GM12878 (cell line): Measurements from ENCODE around the gene AKAP12. TPM values are rescaled to one million over a fixed set of nuclear protein-coding genes. Genes with fewer than 3 reads are reported as not detected.

Source experiments
- ATAC-seq: fragments of 200-7000 bp; cut with Tn5 transposase; 3 replicates; pipeline ENCODE4 v1.9.1; 2020; ENCODE audit warnings: mild to moderate bottlenecking, moderate library complexity
- BruUV-seq: library from RNA; stranded (reverse); fragments of 400-500 nt; replicated peaks from 2 replicates; lab custom pipeline; 2021; lab: Mats Ljungman, UMichigan
- CTCF ChIA-PET: fragments of 300-600 bp; sonication (Branson Sonifier 250); formaldehyde crosslinking; extraction: SDS; loops from one replicate; lab custom pipeline; 2021; ENCODE audit warnings: inconsistent platforms; lab: Yijun Ruan, JAX
- POLR2A ChIA-PET: fragments of 350-600 bp; formaldehyde crosslinking; extraction: SDS; loops from one replicate; lab custom pipeline; 2021; ENCODE audit warnings: inconsistent platforms; lab: Charles Lee
- RAD21 ChIA-PET: fragments of 300-600 bp; sonication (Branson Sonifier 250); formaldehyde crosslinking; loops from one replicate; lab custom pipeline; 2023; ENCODE audit warnings: antibody characterized with exemption; ENCODE audit not compliant: unreplicated experiment; lab: Charles Lee
- SMC1A ChIA-PET: fragments of 300-600 bp; sonication (Branson Sonifier 250); formaldehyde crosslinking; loops from one replicate; lab custom pipeline; 2023; ENCODE audit not compliant: unreplicated experiment, uncharacterized antibody; lab: Charles Lee
- DNase-seq: peaks from one replicate; pipeline ENCODE4 v3.0.0-alpha.2; 2011; ENCODE audit warnings: low read depth, low spot score
- FAIRE-seq: peaks from 3 replicates; lab custom pipeline; 2011; peaks lifted over from hg19 to GRCh38; lab: Jason Lieb, UNC
- H2AFZ ChIP-seq: 2 replicates; pipeline ENCODE4 v1.6.0; 2011; ENCODE audit warnings: low read depth, low read length, control low read depth; ENCODE audit not compliant: control insufficient read depth
- H3K27ac ChIP-seq: 2 replicates; pipeline ENCODE4 v1.5.1; 2011; ENCODE audit warnings: control low read depth; ENCODE audit not compliant: control insufficient read depth, insufficient read depth
- H3K27me3 ChIP-seq, 2 experiments: replicated peaks in 1 of 2; 2 replicates each; pipeline versions ENCODE4 v1.6.0 to v1.6.1; 2011; ENCODE audit warnings: low read length in 1 of 2; ENCODE audit not compliant: control insufficient read depth in 2 of 2, insufficient read depth in 2 of 2
- H3K36me3 ChIP-seq, 2 experiments: 2 replicates each; pipeline ENCODE4 v1.5.1; 2011; ENCODE audit warnings: low read length in 1 of 2; ENCODE audit not compliant: control insufficient read depth in 2 of 2, insufficient read depth in 2 of 2
- H3K4me1 ChIP-seq: 2 replicates; pipeline ENCODE4 v1.6.1; 2011; ENCODE audit warnings: mild to moderate bottlenecking, low read length, moderate library complexity, mixed read lengths; ENCODE audit not compliant: control insufficient read depth, insufficient read depth
- H3K4me2 ChIP-seq: 2 replicates; pipeline ENCODE4 v1.6.0; 2011; ENCODE audit warnings: control low read depth; ENCODE audit not compliant: control insufficient read depth, insufficient read depth
- H3K4me3 ChIP-seq: fragments of 200-600 bp; sonication (generic); 2 replicates; pipeline ENCODE4 v1.5.1; 2016
- H3K79me2 ChIP-seq: 2 replicates; pipeline ENCODE4 v1.6.0; 2011; ENCODE audit warnings: low read length; ENCODE audit not compliant: control insufficient read depth, insufficient read depth
- H3K9ac ChIP-seq: 2 replicates; pipeline ENCODE4 v1.8.0; 2011; ENCODE audit warnings: low read length, control low read depth, mixed read lengths; ENCODE audit not compliant: control insufficient read depth, insufficient read depth
- H3K9me3 ChIP-seq: replicated peaks from 3 replicates; pipeline ENCODE4 v1.5.1; 2011; ENCODE audit warnings: mild to moderate bottlenecking, low read length; ENCODE audit not compliant: control insufficient read depth, insufficient read depth
- H4K20me1 ChIP-seq: 2 replicates; pipeline ENCODE4 v1.6.0; 2011; ENCODE audit not compliant: control insufficient read depth, insufficient read depth
- BCL3 ChIP-seq: IDR thresholded peaks from 2 replicates; pipeline ENCODE4 v1.6.1; 2011; ENCODE audit warnings: borderline replicate concordance, low read depth, mild to moderate bottlenecking, moderate library complexity, low read length; ENCODE audit not compliant: insufficient read depth, poor library complexity, severe bottlenecking
- CHD2 ChIP-seq: IDR thresholded peaks from 2 replicates; pipeline ENCODE4 v1.6.1; 2011; ENCODE audit warnings: low read depth, low read length, improper control_type of control experiment, borderline replicate concordance
- CHD4 ChIP-seq: fragments of 200-600 bp; sonication (generic); IDR thresholded peaks from 2 replicates; pipeline ENCODE4 v1.6.1; 2016; ENCODE audit warnings: mild to moderate bottlenecking
- CUX1 ChIP-seq: IDR thresholded peaks from 2 replicates; pipeline ENCODE4 v1.6.1; 2012; ENCODE audit warnings: improper control_type of control experiment, low read depth, low read length; ENCODE audit not compliant: insufficient replicate concordance
- HSF1 ChIP-seq: fragments of 150-350 bp; IDR thresholded peaks from 2 replicates; pipeline ENCODE4 v1.6.1; 2014; ENCODE audit warnings: mild to moderate bottlenecking, low read depth, low read length
- RB1 ChIP-seq: fragments of 450-650 bp; formaldehyde crosslinking; IDR thresholded peaks from 2 replicates; pipeline ENCODE4 v1.6.1; 2017; ENCODE audit warnings: mild to moderate bottlenecking, borderline replicate concordance
- RUNX3 ChIP-seq: IDR thresholded peaks from 2 replicates; pipeline ENCODE4 v1.6.1; 2012; ENCODE audit warnings: low read length, inconsistent platforms
- WGBS: methylation state at CpG from one replicate; pipeline ENCODE4 v1.1.6; 2016; ENCODE audit warnings: low lambda C conversion rate; ENCODE audit not compliant: insufficient replicate concordance, insufficient coverage; ENCODE audit errors: missing lambda C conversion rate; 5-methylcytosine and 5-hydroxymethylcytosine counted together
- in situ Hi-C: fragments of 300-500 bp; cut with MboI; formaldehyde crosslinking; loops from 9 replicates; pipeline ENCODE4 v1.14.3; 2018; ENCODE audit warnings: mixed read lengths
- intact Hi-C: fragments of 100-400 bp; cut with micrococcal nuclease; formaldehyde crosslinking; loops from one replicate; pipeline ENCODE4 v1.14.2; 2022; ENCODE audit not compliant: unreplicated experiment
- polyA plus RNA-seq, 11 experiments: library from polyadenylated mRNA; depleted of rRNA in 4 of 11; unstranded in 6 of 11; stranded (reverse) in 5 of 11; fragments of >200 nt; fragmentation: Nextera tagmentation in 4 of 11; fragmentation: Illumina TruSeq in 1 of 11; extraction: Ambion mirVana in 4 of 11; extraction: Trizol in 1 of 11; gene quantifications; 1 replicate in 1 of 11; 2 replicates in 10 of 11; pipeline versions ENCODE4 v1.2.1 to v1.2.3, GENCODE V29; 2011 to 2016; ENCODE audit warnings: inconsistent platforms in 2 of 11, missing spikeins in 2 of 11, low read depth in 1 of 11
- total RNA-seq, 4 experiments: library from RNA; depleted of rRNA in 3 of 4; stranded (reverse); fragments of >200 nt in 3 of 4; fragmentation: Illumina TruSeq in 1 of 4; extraction: Trizol in 1 of 4; gene quantifications; 2 replicates each; pipeline versions ENCODE4 v1.2.1 to v1.2.3, GENCODE V29; 2013 to 2021

AKAP12 gene
- total and polyA plus RNA-seq, 10 of the 15 experiments (the other 5 are each of a cell fraction or from before 2014, with no cell fraction given), result under 0.01 to 0.72 (median 0.06) TPM; not detected in 4

GRCh38 chr6:151260205-151260604 lies 20.4 kb downstream of the AKAP12 start:
- WGBS, result 60% methylated on average over 4 of the region's 4 CpGs
- no peak for TF ChIP-seq HSF1
- TF ChIP-seq CUX1, result no peak
- no peak for TF ChIP-seq RUNX3
- no peak for TF ChIP-seq BCL3
- TF ChIP-seq CHD4, result no peak
- TF ChIP-seq CHD2, result no peak
- no peak for TF ChIP-seq RB1
- no peaks in the 10 kb centered on the region for H3K27me3 ChIP-seq
- no TSS peak for BruUV-seq
- H3K4me2 ChIP-seq, result no peak overlapping the region
- no peak overlapping the region for H3K9ac ChIP-seq
- H2AFZ ChIP-seq, result no peak overlapping the region
- intact Hi-C loops (no loop called here), in situ Hi-C loops (no loop called here)
- ChIA-PET POLR2A (no interaction called here), CTCF (no interaction called here), RAD21 (no interaction called here), SMC1A (no interaction called here)
- FAIRE-seq (no peak), DNase-seq (no peak), ATAC-seq (no peak)
- H3K4me3 ChIP-seq, result no peak overlapping the region
- no peaks in the 10 kb centered on the region for H3K79me2 ChIP-seq
- H3K9me3 ChIP-seq, result no peaks in the 10 kb centered on the region
- no peaks in the 10 kb centered on the region for H3K4me1 ChIP-seq
- H3K36me3 ChIP-seq, result no peaks in the 10 kb centered on the region
- H4K20me1 ChIP-seq, result no peaks in the 10 kb centered on the region
- H3K27ac ChIP-seq, result no peak overlapping the region
